Neural progenitor cell (in vitro differentiated cells): ENCODE results near the gene BNIP3. TPM values are rescaled to one million over a fixed set of nuclear protein-coding genes. Genes with fewer than 3 reads are reported as not detected.
A peak's percentile ranks its signal among the peaks of the same experiment; 100 is the strongest.

Experiments
- DNase-seq: peaks from one replicate; pipeline ENCODE4 v3.0.0-alpha.2; 2016; ENCODE audit warnings: low spot score
- H2AFZ ChIP-seq: fragments of 200-600 bp; sonication (generic); replicated peaks from 2 replicates; pipeline ENCODE4 v1.6.1; 2016; ENCODE audit warnings: antibody characterized with exemption
- H3F3A ChIP-seq: fragments of 200-600 bp; sonication (generic); 2 replicates; pipeline ENCODE4 v1.6.1; 2016; ENCODE audit warnings: antibody characterized with exemption, low read depth
- H3K27ac ChIP-seq: fragments of 200-600 bp; sonication (generic); 2 replicates; pipeline ENCODE4 v1.5.1; 2016; ENCODE audit warnings: mild to moderate bottlenecking
- H3K27me3 ChIP-seq: fragments of 200-600 bp; sonication (generic); 2 replicates; pipeline ENCODE4 v1.6.1; 2016; ENCODE audit warnings: mild to moderate bottlenecking, moderate library complexity
- H3K36me3 ChIP-seq: fragments of 200-600 bp; sonication (generic); 2 replicates; pipeline ENCODE4 v1.5.1; 2016
- H3K4me1 ChIP-seq: fragments of 200-600 bp; sonication (generic); 2 replicates; pipeline ENCODE4 v1.6.1; 2016; ENCODE audit warnings: mixed run types
- H3K4me2 ChIP-seq: fragments of 200-600 bp; sonication (generic); 2 replicates; pipeline ENCODE4 v1.6.1; 2016
- H3K4me3 ChIP-seq: fragments of 200-600 bp; sonication (generic); 2 replicates; pipeline ENCODE4 v1.5.1; 2016
- H3K79me2 ChIP-seq: fragments of 200-600 bp; sonication (generic); 2 replicates; pipeline ENCODE4 v1.6.1; 2016; ENCODE audit warnings: low read depth
- H3K9ac ChIP-seq: fragments of 200-600 bp; sonication (generic); 2 replicates; pipeline ENCODE4 v1.6.1; 2016
- H3K9me3 ChIP-seq: fragments of 200-600 bp; sonication (generic); 2 replicates; pipeline ENCODE4 v1.5.1; 2016; ENCODE audit warnings: low read depth
- H4K20me1 ChIP-seq: fragments of 200-600 bp; sonication (generic); 2 replicates; pipeline ENCODE4 v1.6.1; 2016; ENCODE audit warnings: low read depth
- H3K27ac Mint-ChIP-seq: 3 replicates; pipeline ENCODE4 v1.8.0; 2021; ENCODE audit warnings: mixed read lengths
- H3K27me3 Mint-ChIP-seq: 2 replicates; pipeline ENCODE4 v1.8.0; 2022; ENCODE audit warnings: low read depth, mild to moderate bottlenecking, inconsistent platforms, moderate library complexity, mixed read lengths; ENCODE audit not compliant: insufficient read depth
- H3K36me3 Mint-ChIP-seq: 3 replicates; pipeline ENCODE4 v1.8.0; 2021; ENCODE audit warnings: mixed read lengths
- H3K4me1 Mint-ChIP-seq: 3 replicates; pipeline ENCODE4 v1.8.0; 2021; ENCODE audit warnings: mixed read lengths
- H3K4me3 Mint-ChIP-seq: 3 replicates; pipeline ENCODE4 v1.8.0; 2021; ENCODE audit warnings: mild to moderate bottlenecking, moderate library complexity, mixed read lengths
- H3K9me3 Mint-ChIP-seq: 3 replicates; pipeline ENCODE4 v1.8.0; 2020; ENCODE audit warnings: mixed read lengths
- CTCF ChIP-seq: fragments of 200-600 bp; sonication (generic); IDR thresholded peaks from 2 replicates; pipeline ENCODE4 v1.5.1; 2017; ENCODE audit warnings: antibody characterized with exemption, mild to moderate bottlenecking
- EZH2 ChIP-seq: fragments of 200-600 bp; sonication (generic); IDR thresholded peaks from 2 replicates; pipeline ENCODE4 v1.6.1; 2017; ENCODE audit warnings: antibody characterized with exemption, mild to moderate bottlenecking, moderate library complexity
- EZH2phosphoT487 ChIP-seq: fragments of 200-600 bp; sonication (generic); IDR thresholded peaks from 2 replicates; pipeline ENCODE4 v1.6.1; 2017; ENCODE audit warnings: antibody characterized with exemption
- total RNA-seq: library from RNA; depleted of rRNA; stranded (reverse); fragments of >200 nt; gene quantifications from 2 replicates; pipeline ENCODE4 v1.2.3, GENCODE V29; 2015; ENCODE audit warnings: low replicate concordance

Gene BNIP3
- total RNA-seq, 1 donor from 2014 or later = 256 TPM

- Histone ChIP-seq H3K4me1 (no peaks in the 10 kb centered on the region), H3F3A (peaks cover 12% of the 10 kb centered on the region), H3K4me3 (no peak overlapping the region), H3K9me3 (no peaks in the 10 kb centered on the region), H3K79me2 (no peaks in the 10 kb centered on the region), H4K20me1 (peaks cover 14% of the 10 kb centered on the region), H3K27me3 (no peaks in the 10 kb centered on the region), H3K4me2 (no peak overlapping the region), H3K36me3 (no peaks in the 10 kb centered on the region), H3K9ac (no peak overlapping the region), H3K27ac (no peak overlapping the region), H2AFZ (no peak overlapping the region)
- Mint-ChIP-seq H3K27ac (no peak overlapping the region), H3K9me3 (no peaks in the 10 kb centered on the region), H3K27me3 (peaks cover 2% of the 10 kb centered on the region), H3K4me3 (no peak overlapping the region), H3K36me3 (peaks cover 17% of the 10 kb centered on the region), H3K4me1 (no peaks in the 10 kb centered on the region)
- no peak for DNase-seq
- no peak for TF ChIP-seq EZH2phosphoT487
- TF ChIP-seq EZH2 = no peak
- no peak for TF ChIP-seq CTCF
Measured at GRCh38 chr10:131963350-131963749, 18.4 kb downstream of the BNIP3 start.

GRCh38 chr10:131961777-131962662 is 19.7 kb downstream of the BNIP3 start:
- H3K79me2 ChIP-seq = no peaks in the 10 kb centered on the region
- Mint-ChIP-seq H3K4me1 (no peaks in the 10 kb centered on the region), H3K27ac (peak overlapping the region; percentile 47), H3K36me3 (peaks cover 25% of the 10 kb centered on the region), H3K4me3 (no peak overlapping the region), H3K9me3 (peaks cover 3% of the 10 kb centered on the region), H3K27me3 (peaks cover 2% of the 10 kb centered on the region)
- no peak overlapping the region for H3K27ac ChIP-seq
- no peak overlapping the region for H2AFZ ChIP-seq
- no peak overlapping the region for H3K4me3 ChIP-seq
- H3K36me3 ChIP-seq = no peaks in the 10 kb centered on the region
- no peaks in the 10 kb centered on the region for H3K4me1 ChIP-seq
- H3K9ac ChIP-seq = no peak overlapping the region
- H3K4me2 ChIP-seq = no peak overlapping the region
- H3K9me3 ChIP-seq = no peaks in the 10 kb centered on the region
- H4K20me1 ChIP-seq = peaks cover 4% of the 10 kb centered on the region
- DNase-seq = no peak
- H3F3A ChIP-seq = peaks cover 5% of the 10 kb centered on the region
- TF ChIP-seq EZH2 (no peak), EZH2phosphoT487 (no peak), CTCF (no peak)
- H3K27me3 ChIP-seq = no peaks in the 10 kb centered on the region

GRCh38 chr10:131961047-131961776 is 20.5 kb downstream of the BNIP3 start:
- no peak overlapping the region for H3K9ac ChIP-seq
- peaks cover 5% of the 10 kb centered on the region for H3F3A ChIP-seq
- no peaks in the 10 kb centered on the region for H4K20me1 ChIP-seq
- Mint-ChIP-seq H3K4me1 (no peaks in the 10 kb centered on the region), H3K9me3 (peaks cover 6% of the 10 kb centered on the region), H3K27ac (no peak overlapping the region), H3K27me3 (peaks cover 3% of the 10 kb centered on the region), H3K36me3 (peaks cover 29% of the 10 kb centered on the region), H3K4me3 (no peak overlapping the region)
- no peaks in the 10 kb centered on the region for H3K9me3 ChIP-seq
- no peaks in the 10 kb centered on the region for H3K36me3 ChIP-seq
- H3K79me2 ChIP-seq = no peaks in the 10 kb centered on the region
- TF ChIP-seq CTCF (no peak), EZH2phosphoT487 (no peak), EZH2 (no peak)
- no peak overlapping the region for H3K27ac ChIP-seq
- no peaks in the 10 kb centered on the region for H3K27me3 ChIP-seq
- H3K4me2 ChIP-seq = no peak overlapping the region
- no peak overlapping the region for H2AFZ ChIP-seq
- no peak for DNase-seq
- H3K4me1 ChIP-seq = no peaks in the 10 kb centered on the region
- no peak overlapping the region for H3K4me3 ChIP-seq
